Measurements from ENCODE around the gene LONRF2. TPM values are rescaled to one million over a fixed set of nuclear protein-coding genes. Genes with fewer than 3 reads are reported as not detected.

LONRF2 gene
- total and polyA plus RNA-seq, 2 of the 13 experiments (the other 11 are each of a cell fraction or from before 2014, with no cell fraction given), result not detected

- TF ChIP-seq HMGXB3 (CRISPR knock-in tag; IDR thresholded peaks at IDR 0.05; ENCODE audit: borderline replicate concordance) (no peak), ZNF207 (IDR thresholded peaks at IDR 0.05; ENCODE audit: borderline replicate concordance) (no peak), CEBPG (CRISPR knock-in tag; IDR thresholded peaks at IDR 0.05) (no peak), GFI1 (CRISPR knock-in tag; IDR thresholded peaks at IDR 0.05; ENCODE audit: borderline replicate concordance) (no peak), HOXA3 (CRISPR knock-in tag; IDR thresholded peaks at IDR 0.05) (no peak), SP2 (CRISPR knock-in tag; IDR thresholded peaks at IDR 0.05) (no peak), ZNF747 (CRISPR knock-in tag; IDR thresholded peaks at IDR 0.05; ENCODE audit: borderline replicate concordance) (no peak), ZNF44 (CRISPR knock-in tag; IDR thresholded peaks at IDR 0.05) (no peak), KIAA2018 (CRISPR knock-in tag; IDR thresholded peaks at IDR 0.05; ENCODE audit: borderline replicate concordance) (no peak)
Observed at GRCh38 chr2:100242891-100243619, 79.2 kb downstream of the LONRF2 start (continued).
